CD4-positive, alpha-beta memory T cell (primary cell): Measurements from ENCODE around the gene TUBGCP3. TPM values are rescaled to one million over a fixed set of nuclear protein-coding genes. Genes with fewer than 3 reads are reported as not detected.

Source experiments
- CTCF ChIA-PET: fragments of 350-600 bp; sonication (Branson Sonifier 250); formaldehyde crosslinking; loops from one replicate; lab custom pipeline; 2021; ENCODE audit warnings: inconsistent platforms; ENCODE audit not compliant: partially characterized antibody; lab: Charles Lee
- POLR2A ChIA-PET: fragments of 350-600 bp; sonication (Branson Sonifier 250); formaldehyde crosslinking; loops from one replicate; lab custom pipeline; 2021; ENCODE audit not compliant: partially characterized antibody; lab: Charles Lee
- DNase-seq, 5 donors: peaks; one replicate each; pipeline versions ENCODE4 v3.0.0 to v3.0.0-alpha.2; 2020 to 2022; ENCODE audit warnings: mixed read lengths in 1 of 5
- H3K27ac ChIP-seq: one replicate; pipeline ENCODE4 v1.7.0; 2013; ENCODE audit warnings: low read depth, low read length
- H3K27me3 ChIP-seq: 2 replicates; pipeline ENCODE4 v1.7.0; 2013; ENCODE audit warnings: mild to moderate bottlenecking, low read length, moderate library complexity; ENCODE audit not compliant: insufficient read depth
- H3K36me3 ChIP-seq: 2 replicates; pipeline ENCODE4 v1.7.0; 2013; ENCODE audit warnings: mild to moderate bottlenecking, low read length, moderate library complexity; ENCODE audit not compliant: insufficient read depth
- H3K4me1 ChIP-seq: 2 replicates; pipeline ENCODE4 v1.7.0; 2013; ENCODE audit warnings: mild to moderate bottlenecking, low read length, moderate library complexity; ENCODE audit not compliant: insufficient read depth
- H3K4me3 ChIP-seq, 2 donors: one replicate each; pipeline ENCODE4 v1.7.0; 2013; ENCODE audit warnings: low read length in 2 of 2, mild to moderate bottlenecking in 1 of 2
- H3K9me3 ChIP-seq, 2 donors: one replicate each; pipeline ENCODE4 v1.7.0; 2013; ENCODE audit warnings: low read length in 2 of 2, control low read depth in 1 of 2; ENCODE audit not compliant: control insufficient read depth in 1 of 2
- H3K27ac Mint-ChIP-seq, 7 donors: one replicate each; pipeline ENCODE4 v1.8.0; 2020 to 2021; ENCODE audit warnings: mixed read lengths in 7 of 7, mild to moderate bottlenecking in 6 of 7, inconsistent platforms in 3 of 7, moderate library complexity in 3 of 7
- H3K27me3 Mint-ChIP-seq, 2 donors: one replicate each; pipeline ENCODE4 v1.8.0; 2020 to 2021; ENCODE audit warnings: mixed read lengths in 2 of 2
- H3K36me3 Mint-ChIP-seq, 2 donors: one replicate each; pipeline ENCODE4 v1.8.0; 2020 to 2021; ENCODE audit warnings: mixed read lengths in 2 of 2, inconsistent platforms in 1 of 2, mild to moderate bottlenecking in 1 of 2
- H3K4me1 Mint-ChIP-seq, 4 donors: one replicate each; pipeline ENCODE4 v1.8.0; 2020 to 2021; ENCODE audit warnings: mixed read lengths in 4 of 4, mild to moderate bottlenecking in 1 of 4
- H3K4me3 Mint-ChIP-seq, 8 donors: one replicate each; pipeline ENCODE4 v1.8.0; 2020 to 2021; ENCODE audit warnings: mixed read lengths in 8 of 8, mild to moderate bottlenecking in 7 of 8, moderate library complexity in 6 of 8, inconsistent platforms in 3 of 8
- H3K9me3 Mint-ChIP-seq, 8 donors: one replicate each; pipeline ENCODE4 v1.8.0; 2020 to 2021; ENCODE audit warnings: mixed read lengths in 8 of 8, mild to moderate bottlenecking in 5 of 8, inconsistent platforms in 3 of 8, moderate library complexity in 1 of 8
- intact Hi-C: fragments of 100-400 bp; cut with micrococcal nuclease; formaldehyde crosslinking; loops from one replicate; pipeline ENCODE4 v1.15.1; 2023
- polyA plus RNA-seq, 2 donors: library from polyadenylated mRNA; unstranded; fragments of 300-500 nt; fragmentation: Illumina TruSeq; gene quantifications; one replicate each; pipeline ENCODE4 v1.2.3, GENCODE V29; 2021
- total RNA-seq, 2 experiments: library from RNA; stranded (reverse); gene quantifications; one replicate each; pipeline ENCODE4 v1.2.3, GENCODE V29; 2021

The TUBGCP3 gene
- total and polyA plus RNA-seq, 4 experiments from 2014 or later, result 13.1 to 43.7 (median 29.1) TPM

DNA sequence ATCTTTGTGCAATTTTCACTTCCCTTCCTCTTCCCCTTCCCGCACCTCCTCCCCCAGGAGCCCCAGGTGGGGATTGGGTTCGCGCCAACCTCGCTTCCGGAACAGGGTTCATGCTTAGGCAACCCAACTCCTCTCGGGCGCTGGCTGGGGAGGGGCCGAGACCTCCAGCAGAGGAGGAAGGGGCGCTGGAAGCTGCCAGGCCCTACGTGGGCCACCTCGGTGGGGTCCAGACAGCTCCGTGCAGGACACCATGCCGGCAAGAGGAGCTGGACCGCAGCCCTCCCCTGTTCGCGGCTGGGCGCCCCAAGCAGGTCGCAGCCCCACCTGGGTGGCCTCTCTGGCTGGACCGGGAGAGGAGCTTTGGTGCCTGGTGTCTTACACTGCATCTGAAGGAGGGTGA is 120.7 kb downstream of the TUBGCP3 start:
- intact Hi-C loops, result no loop called here
- no peak overlapping the region for H3K4me3 Mint-ChIP-seq
- Histone ChIP-seq H3K4me3 (no peak overlapping the region), H3K27ac (no peak overlapping the region), H3K9me3 (peaks cover 0 to 2% of the 10 kb centered on the region in 2 donors), H3K27me3 (no peaks in the 10 kb centered on the region), H3K36me3 (no peaks in the 10 kb centered on the region), H3K4me1 (no peaks in the 10 kb centered on the region)
- peaks cover 0 to 5% of the 10 kb centered on the region in 2 donors for H3K27me3 Mint-ChIP-seq
- H3K27ac Mint-ChIP-seq, result no peak overlapping the region
- no peak for DNase-seq
- H3K9me3 Mint-ChIP-seq, result peaks cover 0 to 12% (median 8%) of the 10 kb centered on the region in 8 donors
- POLR2A ChIA-PET, result no interaction called here
- peaks cover 0 to 9% of the 10 kb centered on the region in 2 donors for H3K36me3 Mint-ChIP-seq
- H3K4me1 Mint-ChIP-seq, result no peaks in the 10 kb centered on the region
- CTCF ChIA-PET, result no interaction called here

DNA sequence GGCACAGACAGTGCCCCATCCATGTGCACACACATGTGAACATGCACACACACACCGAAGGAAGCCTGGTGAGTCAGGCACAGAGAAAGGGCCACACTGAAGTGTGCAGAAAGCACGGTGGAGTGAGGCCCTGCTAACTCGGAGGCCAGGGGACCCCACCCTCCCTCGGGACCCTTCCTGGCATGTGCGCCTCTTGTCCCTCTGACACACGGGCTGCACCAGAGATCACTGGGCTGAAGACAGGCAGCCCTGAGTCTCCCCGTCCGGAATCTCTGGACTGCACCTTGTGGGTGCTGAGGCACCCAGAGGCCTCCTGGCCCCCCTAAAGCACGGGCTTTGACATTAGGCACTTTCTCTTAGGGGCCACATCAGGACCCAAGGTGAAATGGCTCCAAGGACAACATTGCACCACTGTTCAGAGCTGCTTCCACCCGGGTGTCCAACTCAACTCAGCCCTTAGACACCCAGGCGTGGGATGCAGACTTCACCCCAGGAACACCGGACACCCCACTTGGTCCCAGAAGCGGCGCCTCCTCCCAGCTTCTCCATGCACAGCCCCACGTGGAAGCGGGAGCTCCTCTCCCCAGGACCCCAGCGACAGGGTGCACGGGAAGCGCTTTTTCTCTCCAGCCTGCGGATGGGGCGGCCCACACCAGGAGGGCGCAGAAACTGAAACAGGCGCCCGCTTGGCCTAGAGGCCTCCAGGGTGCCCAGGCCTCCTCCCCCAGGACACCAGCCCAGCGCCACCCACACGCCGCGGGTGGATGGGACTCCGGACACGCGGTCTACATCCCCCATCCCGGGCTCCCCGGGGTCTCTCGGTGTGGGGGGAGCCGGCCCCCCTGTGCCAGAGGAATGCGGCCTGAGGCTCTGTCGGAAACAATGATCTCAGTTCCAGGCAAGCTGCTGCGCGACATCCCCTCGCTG is 121.6 kb downstream of the TUBGCP3 start:
- H3K4me1 ChIP-seq, result no peaks in the 10 kb centered on the region
- Mint-ChIP-seq H3K4me3 (no peak overlapping the region), H3K27ac (no peak overlapping the region), H3K27me3 (peaks cover 0 to 5% of the 10 kb centered on the region in 2 donors), H3K36me3 (peaks cover 0 to 8% of the 10 kb centered on the region in 2 donors), H3K9me3 (peaks cover 0 to 13% (median 9%) of the 10 kb centered on the region in 8 donors), H3K4me1 (no peaks in the 10 kb centered on the region)
- H3K27me3 ChIP-seq, result no peaks in the 10 kb centered on the region
- intact Hi-C loops, result no loop called here
- ChIA-PET POLR2A (no interaction called here), CTCF (no interaction called here)
- H3K9me3 ChIP-seq, result peaks cover 0 to 4% of the 10 kb centered on the region in 2 donors
- no peaks in the 10 kb centered on the region for H3K36me3 ChIP-seq
- no peak overlapping the region for H3K27ac ChIP-seq
- no peak overlapping the region for H3K4me3 ChIP-seq
- DNase-seq, result no peak

DNA sequence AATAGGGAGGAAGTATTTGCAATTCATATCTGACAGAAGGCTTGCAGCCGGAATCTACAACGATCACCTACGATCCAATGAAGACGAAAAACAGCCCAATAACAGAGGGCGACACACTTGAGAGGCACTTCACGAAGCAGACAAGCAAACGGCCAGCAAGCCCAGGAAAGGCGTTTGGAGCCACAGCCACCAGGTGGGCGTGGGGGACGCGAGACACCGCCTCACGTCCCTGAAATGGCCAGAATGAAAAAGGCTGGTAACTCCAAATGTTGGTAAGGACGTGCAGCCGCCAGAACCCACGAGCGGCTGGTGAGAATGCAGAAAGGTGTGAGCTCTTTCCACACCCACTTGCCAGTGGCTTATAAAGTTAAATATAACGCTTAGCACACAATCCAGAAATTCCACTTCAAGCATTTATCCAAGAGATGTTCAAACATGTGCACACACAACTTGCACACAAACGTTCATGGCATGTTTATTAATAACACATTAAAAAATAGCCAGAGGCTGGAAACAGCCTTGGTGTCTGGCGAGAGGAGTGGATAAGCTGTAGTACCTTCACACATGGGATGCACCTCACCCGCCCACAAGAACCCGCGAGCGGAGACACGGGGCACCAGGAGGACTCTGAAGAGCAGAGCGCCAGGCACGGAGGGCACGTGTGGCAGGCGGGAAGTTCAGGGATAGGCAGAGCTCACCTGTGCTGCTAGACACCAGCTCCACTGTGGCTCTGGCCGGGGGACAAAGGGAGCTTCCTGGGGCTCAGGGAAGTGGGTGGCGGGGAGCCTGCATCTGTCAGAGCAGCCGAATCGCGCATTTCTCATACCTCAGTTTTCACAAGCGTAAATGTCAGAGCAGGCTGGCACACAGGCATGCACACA is 122.5 kb downstream of the TUBGCP3 start:
- Histone ChIP-seq H3K27ac (no peak overlapping the region), H3K4me1 (no peaks in the 10 kb centered on the region), H3K9me3 (peaks cover 0 to 4% of the 10 kb centered on the region in 2 donors), H3K27me3 (no peaks in the 10 kb centered on the region), H3K36me3 (no peaks in the 10 kb centered on the region), H3K4me3 (no peak overlapping the region)
- Mint-ChIP-seq H3K27ac (no peak overlapping the region), H3K27me3 (peaks cover 0 to 5% of the 10 kb centered on the region in 2 donors), H3K36me3 (peaks cover 0 to 5% of the 10 kb centered on the region in 2 donors), H3K4me1 (no peaks in the 10 kb centered on the region), H3K9me3 (peaks cover 0 to 18% (median 8%) of the 10 kb centered on the region in 8 donors), H3K4me3 (no peak overlapping the region)
- intact Hi-C loops, result no loop called here
- no peak for DNase-seq
- ChIA-PET POLR2A (no interaction called here), CTCF (no interaction called here)

DNA sequence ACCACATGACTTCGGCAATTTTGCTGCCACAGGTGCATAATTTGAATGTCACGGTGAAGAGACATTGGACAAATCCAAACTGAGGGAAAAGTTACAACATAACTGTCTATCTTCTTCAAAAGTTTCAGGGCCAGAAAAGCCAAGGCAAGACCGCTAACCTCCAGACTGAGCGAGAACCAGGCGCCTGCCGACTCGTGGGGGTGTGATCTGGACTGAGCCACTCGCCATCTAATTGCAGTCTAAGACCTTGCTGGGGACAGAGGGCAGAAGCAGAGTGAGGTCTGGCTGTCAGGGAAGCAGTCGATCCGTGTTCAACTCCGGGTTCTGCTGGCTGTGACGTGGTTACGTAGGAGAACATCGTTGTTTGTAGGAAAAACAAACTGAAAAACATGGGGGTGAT is 123.2 kb downstream of the TUBGCP3 start:
- no peak for DNase-seq
- ChIA-PET POLR2A (no interaction called here), CTCF (no interaction called here)
- H3K27me3 ChIP-seq, result no peaks in the 10 kb centered on the region
- H3K4me3 Mint-ChIP-seq, result no peak overlapping the region
- H3K27ac ChIP-seq, result no peak overlapping the region
- no peak overlapping the region for H3K27ac Mint-ChIP-seq
- no peak overlapping the region for H3K4me3 ChIP-seq
- no peaks in the 10 kb centered on the region for H3K4me1 ChIP-seq
- H3K9me3 Mint-ChIP-seq, result peaks cover 0 to 18% (median 13%) of the 10 kb centered on the region in 8 donors
- no peaks in the 10 kb centered on the region for H3K36me3 ChIP-seq
- peaks cover 0 to 4% of the 10 kb centered on the region in 2 donors for H3K9me3 ChIP-seq
- H3K36me3 Mint-ChIP-seq, result peaks cover 0 to under 1% of the 10 kb centered on the region in 2 donors
- intact Hi-C loops, result no loop called here
- peaks cover 3 to 5% of the 10 kb centered on the region in 2 donors for H3K27me3 Mint-ChIP-seq
- H3K4me1 Mint-ChIP-seq, result no peaks in the 10 kb centered on the region

DNA sequence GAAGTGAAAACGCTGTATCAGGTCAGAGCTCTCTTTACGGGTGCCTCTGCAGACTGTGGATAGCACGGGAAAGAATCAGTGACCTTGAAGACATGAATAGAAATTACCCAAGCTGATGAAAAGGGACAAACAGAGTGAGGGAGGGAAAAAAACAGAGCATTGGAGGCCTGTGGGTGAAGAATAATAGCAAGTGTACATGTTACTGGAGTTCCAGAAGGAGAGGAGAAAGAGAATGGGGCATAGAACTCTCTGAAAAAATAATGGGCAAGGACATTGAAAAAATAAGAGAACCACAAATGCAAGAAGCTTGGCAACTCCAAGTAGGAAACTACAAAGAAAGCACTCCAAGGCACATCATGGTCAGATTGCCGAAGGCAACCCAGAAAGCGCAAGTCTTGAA is 125.5 kb downstream of the TUBGCP3 start:
- Mint-ChIP-seq H3K27me3 (peaks cover 4 to 5% of the 10 kb centered on the region in 2 donors), H3K27ac (no peak overlapping the region), H3K9me3 (peaks cover 0 to 26% (median 21%) of the 10 kb centered on the region in 8 donors), H3K4me3 (peak overlapping the region in 1 of 8 donors; percentile 55), H3K36me3 (no peaks in the 10 kb centered on the region), H3K4me1 (no peaks in the 10 kb centered on the region)
- H3K9me3 ChIP-seq, result peaks cover 0 to 4% of the 10 kb centered on the region in 2 donors
- no peak overlapping the region for H3K27ac ChIP-seq
- DNase-seq, result no peak
- no peak overlapping the region for H3K4me3 ChIP-seq
- no peaks in the 10 kb centered on the region for H3K27me3 ChIP-seq
- no peaks in the 10 kb centered on the region for H3K4me1 ChIP-seq
- POLR2A ChIA-PET, result no interaction called here
- CTCF ChIA-PET, result no interaction called here
- intact Hi-C loops, result no loop called here
- H3K36me3 ChIP-seq, result no peaks in the 10 kb centered on the region

DNA sequence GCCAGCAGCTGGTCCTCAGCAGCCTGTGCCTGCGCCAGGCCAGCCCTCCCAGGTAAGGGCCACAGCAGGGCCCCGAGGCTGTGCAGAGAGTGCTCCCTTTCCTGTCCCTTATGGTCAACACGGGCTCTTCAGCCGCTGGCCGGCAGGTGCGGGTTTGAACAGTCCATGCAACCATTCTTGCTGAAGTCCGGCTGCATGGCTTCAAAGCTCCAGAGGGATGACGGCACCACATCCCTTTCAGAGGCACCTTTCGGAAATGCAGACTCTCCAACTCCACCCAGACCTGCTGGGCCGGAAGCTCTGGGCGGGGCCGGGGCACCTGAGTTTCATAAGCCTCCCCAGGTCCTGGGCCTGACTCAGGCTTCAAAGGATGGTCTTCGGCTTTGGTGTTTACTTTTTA is 130.5 kb downstream of the TUBGCP3 start:
- no peak for DNase-seq
- H3K36me3 ChIP-seq, result no peaks in the 10 kb centered on the region
- Mint-ChIP-seq H3K27me3 (peaks cover 4 to 6% of the 10 kb centered on the region in 2 donors), H3K27ac (no peak overlapping the region), H3K4me1 (no peaks in the 10 kb centered on the region), H3K4me3 (no peak overlapping the region), H3K9me3 (peaks cover 0 to 24% (median 17%) of the 10 kb centered on the region in 8 donors), H3K36me3 (no peaks in the 10 kb centered on the region)
- ChIA-PET POLR2A (no interaction called here), CTCF (no interaction called here)
- no peaks in the 10 kb centered on the region for H3K27me3 ChIP-seq
- intact Hi-C loops, result no loop called here
- no peak overlapping the region for H3K27ac ChIP-seq
- no peak overlapping the region for H3K4me3 ChIP-seq
- H3K9me3 ChIP-seq, result peaks cover 0 to 4% of the 10 kb centered on the region in 2 donors
- no peaks in the 10 kb centered on the region for H3K4me1 ChIP-seq

DNA sequence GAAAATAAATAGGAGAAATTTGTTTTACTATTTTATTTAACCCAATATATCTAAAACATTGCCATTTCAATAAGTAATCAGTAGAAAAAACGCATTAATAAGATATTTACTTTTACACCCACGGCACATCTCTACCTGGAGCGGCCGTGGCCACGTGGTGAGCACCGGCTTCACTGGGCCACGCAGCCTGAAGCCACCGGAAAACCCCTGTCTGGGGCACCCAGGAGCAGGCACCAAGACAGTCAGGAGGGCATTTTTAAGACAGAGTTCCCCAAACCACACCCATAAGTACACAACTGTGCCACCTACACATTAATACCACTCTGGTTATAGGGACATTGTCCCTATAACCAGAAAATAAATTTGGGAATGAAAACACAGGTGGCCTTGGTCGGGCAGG is 130.9 kb downstream of the TUBGCP3 start:
- POLR2A ChIA-PET, result no interaction called here
- Histone ChIP-seq H3K27ac (no peak overlapping the region), H3K4me3 (no peak overlapping the region), H3K36me3 (no peaks in the 10 kb centered on the region), H3K4me1 (no peaks in the 10 kb centered on the region), H3K27me3 (no peaks in the 10 kb centered on the region), H3K9me3 (no peaks in the 10 kb centered on the region)
- CTCF ChIA-PET, result no interaction called here
- Mint-ChIP-seq H3K9me3 (peaks cover 0 to 22% (median 13%) of the 10 kb centered on the region in 8 donors), H3K27ac (no peak overlapping the region), H3K4me1 (no peaks in the 10 kb centered on the region), H3K36me3 (no peaks in the 10 kb centered on the region), H3K4me3 (no peak overlapping the region), H3K27me3 (peaks cover 3 to 4% of the 10 kb centered on the region in 2 donors)
- DNase-seq, result no peak
- intact Hi-C loops, result no loop called here
